ENCODE data around the gene HPRT1. TPM values are rescaled to one million over a fixed set of nuclear protein-coding genes. Genes with fewer than 3 reads are reported as not detected.
"Not testable (repeated sequence)": the region's sequence is repeated elsewhere in the genome, so short reads cannot be mapped to it uniquely, and the experiment has no call there.

HPRT1 gene
- total RNA-seq, 2 donors from 2014 or later = 6.6 to 9.6 TPM

DNA sequence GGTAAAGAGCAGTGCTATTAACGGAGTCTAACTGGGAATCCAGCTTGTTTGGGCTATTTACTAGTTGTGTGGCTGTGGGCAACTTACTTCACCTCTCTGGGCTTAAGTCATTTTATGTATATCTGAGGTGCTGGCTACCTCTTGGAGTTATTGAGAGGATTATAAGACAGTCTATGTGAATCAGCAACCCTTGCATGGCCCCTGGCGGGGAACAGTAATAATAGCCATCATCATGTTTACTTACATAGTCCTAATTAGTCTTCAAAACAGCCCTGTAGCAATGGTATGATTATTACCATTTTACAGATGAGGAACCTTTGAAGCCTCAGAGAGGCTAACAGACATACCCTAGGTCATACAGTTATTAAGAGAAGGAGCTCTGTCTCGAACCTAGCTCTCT, 1.5 kb downstream of the HPRT1 start:
- H3K27me3 ChIP-seq = no peaks in the 10 kb centered on the region
- no peak overlapping the region for H3K4me3 ChIP-seq

GRCh38 chrX:134462927-134463326, 3.0 kb downstream of the HPRT1 start:
- TF ChIP-seq, protein P1, sequence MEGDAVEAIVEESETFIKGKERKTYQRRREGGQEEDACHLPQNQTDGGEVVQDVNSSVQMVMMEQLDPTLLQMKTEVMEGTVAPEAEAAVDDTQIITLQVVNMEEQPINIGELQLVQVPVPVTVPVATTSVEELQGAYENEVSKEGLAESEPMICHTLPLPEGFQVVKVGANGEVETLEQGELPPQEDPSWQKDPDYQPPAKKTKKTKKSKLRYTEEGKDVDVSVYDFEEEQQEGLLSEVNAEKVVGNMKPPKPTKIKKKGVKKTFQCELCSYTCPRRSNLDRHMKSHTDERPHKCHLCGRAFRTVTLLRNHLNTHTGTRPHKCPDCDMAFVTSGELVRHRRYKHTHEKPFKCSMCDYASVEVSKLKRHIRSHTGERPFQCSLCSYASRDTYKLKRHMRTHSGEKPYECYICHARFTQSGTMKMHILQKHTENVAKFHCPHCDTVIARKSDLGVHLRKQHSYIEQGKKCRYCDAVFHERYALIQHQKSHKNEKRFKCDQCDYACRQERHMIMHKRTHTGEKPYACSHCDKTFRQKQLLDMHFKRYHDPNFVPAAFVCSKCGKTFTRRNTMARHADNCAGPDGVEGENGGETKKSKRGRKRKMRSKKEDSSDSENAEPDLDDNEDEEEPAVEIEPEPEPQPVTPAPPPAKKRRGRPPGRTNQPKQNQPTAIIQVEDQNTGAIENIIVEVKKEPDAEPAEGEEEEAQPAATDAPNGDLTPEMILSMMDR (IDR thresholded peaks at IDR 0.05) = no peak
- no peaks in the 10 kb centered on the region for H3K9me3 ChIP-seq
- no peaks in the 10 kb centered on the region for H3K36me3 ChIP-seq
- no peak for DNase-seq (ENCODE audit: low spot score)
- no peaks in the 10 kb centered on the region for H3K27me3 ChIP-seq
- H3K4me3 ChIP-seq = no peak overlapping the region
- H3K4me1 ChIP-seq = no peaks in the 10 kb centered on the region
- H3K27ac ChIP-seq = no peak overlapping the region

More for the DNA sequence above, 1.5 kb downstream of the HPRT1 start:
- DNase-seq (ENCODE audit: low spot score) = no peak
- TF ChIP-seq, protein P1 (IDR thresholded peaks at IDR 0.05) = no peak
- no peaks in the 10 kb centered on the region for H3K9me3 ChIP-seq
- no peak overlapping the region for H3K27ac ChIP-seq
- H3K36me3 ChIP-seq = no peaks in the 10 kb centered on the region
- H3K4me1 ChIP-seq = no peaks in the 10 kb centered on the region

DNA sequence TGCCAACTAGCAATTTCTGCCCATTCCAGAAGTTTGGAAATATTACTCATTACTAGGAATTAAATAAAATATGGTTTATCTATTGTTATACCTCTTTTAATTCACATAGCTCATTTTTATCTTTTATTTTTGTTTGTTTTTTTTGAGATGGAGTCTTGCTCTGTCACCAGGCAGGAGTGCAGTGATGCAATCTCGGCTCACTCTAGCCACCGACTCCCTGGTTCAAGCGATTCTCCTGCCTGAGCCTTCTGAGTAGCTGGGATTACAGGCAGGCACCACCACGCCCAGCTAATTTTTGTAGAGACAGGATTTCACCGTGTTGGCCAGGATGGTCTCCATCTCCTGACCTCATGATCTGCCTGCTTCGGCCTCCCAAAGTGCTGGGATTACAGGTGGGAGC, 4.5 kb downstream of the HPRT1 start:
- not testable (repeated sequence) for H3K36me3 ChIP-seq; H3K27me3 ChIP-seq; H3K4me3 ChIP-seq; H3K9me3 ChIP-seq; H3K27ac ChIP-seq; H3K4me1 ChIP-seq; DNase-seq (ENCODE audit: low spot score)

- Histone ChIP-seq H3K27ac (no peak overlapping the region), H3K4me3 (no peak overlapping the region), H3K36me3 (no peaks in the 10 kb centered on the region), H3K4me1 (no peaks in the 10 kb centered on the region), H3K27me3 (no peaks in the 10 kb centered on the region), H3K9me3 (no peaks in the 10 kb centered on the region)
- DNase-seq (ENCODE audit: low spot score) = no peak
- TF ChIP-seq, protein P1 (IDR thresholded peaks at IDR 0.05) = no peak
Measured at GRCh38 chrX:134469486-134469885, 9.5 kb downstream of the HPRT1 start.

- H3K27me3 ChIP-seq = no peaks in the 10 kb centered on the region
- no peaks in the 10 kb centered on the region for H3K4me1 ChIP-seq
- no peak overlapping the region for H3K27ac ChIP-seq
- TF ChIP-seq, protein P1 (IDR thresholded peaks at IDR 0.05) = no peak
- no peak for DNase-seq (ENCODE audit: low spot score)
- H3K9me3 ChIP-seq = no peaks in the 10 kb centered on the region
- H3K36me3 ChIP-seq = no peaks in the 10 kb centered on the region
- no peak overlapping the region for H3K4me3 ChIP-seq
Measured at GRCh38 chrX:134470013-134470412, 10.0 kb downstream of the HPRT1 start.

DNA sequence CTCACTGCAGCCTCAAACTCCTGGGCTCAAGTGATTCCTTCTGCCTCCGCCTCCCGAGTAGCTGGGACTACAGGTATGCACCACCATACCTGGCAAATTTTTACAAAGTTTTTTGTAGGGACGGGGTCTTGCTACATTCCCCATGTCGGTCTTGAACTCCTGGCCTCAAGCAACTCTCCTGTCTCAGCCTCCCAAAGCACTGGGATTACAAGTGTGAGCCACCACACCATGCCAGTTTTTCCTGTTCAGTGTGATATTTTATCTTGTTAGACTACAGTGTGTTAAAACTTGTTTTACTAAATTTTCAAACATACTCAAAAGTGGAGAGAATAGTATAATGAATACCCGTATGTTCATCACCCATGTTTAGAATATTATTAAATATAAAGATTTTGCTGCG, 12.1 kb downstream of the HPRT1 start:
- no peaks in the 10 kb centered on the region for H3K27me3 ChIP-seq
- H3K36me3 ChIP-seq = no peaks in the 10 kb centered on the region
- TF ChIP-seq, protein P1 (IDR thresholded peaks at IDR 0.05) = no peak
- H3K4me3 ChIP-seq = no peak overlapping the region
- H3K4me1 ChIP-seq = no peaks in the 10 kb centered on the region
- no peak for DNase-seq (ENCODE audit: low spot score)
- no peaks in the 10 kb centered on the region for H3K9me3 ChIP-seq
- H3K27ac ChIP-seq = no peak overlapping the region
